Tibial nerve (tissue), 4 donors: ENCODE results near the gene CPS1. TPM values are rescaled to one million over a fixed set of nuclear protein-coding genes. Genes with fewer than 3 reads are reported as not detected.

ENCODE experiments used
- DNase-seq, 2 donors: peaks; one replicate each; pipeline ENCODE4 v3.0.0-alpha.2; 2019; ENCODE audit warnings: low spot score in 2 of 2
- H3K27ac ChIP-seq, 4 donors: fragments of 200-600 bp; sonication (generic) in 3 of 4; one replicate each; pipeline ENCODE4 v1.5.1; 2017 to 2019; ENCODE audit warnings: mild to moderate bottlenecking in 1 of 4
- H3K27me3 ChIP-seq, 2 donors: fragments of 200-600 bp; sonication (generic) in 1 of 2; one replicate each; pipeline versions ENCODE4 v1.5.1 to v1.6.0; 2017 to 2019
- H3K36me3 ChIP-seq, 3 donors: fragments of 200-600 bp; sonication (generic); one replicate each; pipeline ENCODE4 v1.5.1; 2018 to 2019
- H3K4me1 ChIP-seq, 4 donors: fragments of 200-600 bp; sonication (generic) in 3 of 4; one replicate each; pipeline ENCODE4 v1.5.1; 2017 to 2019
- H3K4me3 ChIP-seq, 4 donors: fragments of 200-600 bp; sonication (generic) in 3 of 4; one replicate each; pipeline ENCODE4 v1.5.1; 2017 to 2019; ENCODE audit warnings: mild to moderate bottlenecking in 1 of 4, moderate library complexity in 1 of 4
- H3K9me3 ChIP-seq, 4 donors: fragments of 200-600 bp; sonication (generic) in 3 of 4; one replicate each; pipeline ENCODE4 v1.5.1; 2017 to 2019
- CTCF ChIP-seq, 5 experiments: fragments of 200-600 bp in 3 of 5; fragments of 450-650 bp in 2 of 5; sonication (generic) in 3 of 5; IDR thresholded peaks; one replicate each; pipeline ENCODE4 v1.5.1; 2016 to 2019; ENCODE audit warnings: antibody characterized with exemption in 5 of 5, mild to moderate bottlenecking in 3 of 5, moderate library complexity in 2 of 5
- EP300 ChIP-seq, 2 donors: sonication (generic); formaldehyde crosslinking; IDR thresholded peaks; one replicate each; pipeline ENCODE4 v1.6.1; 2017; ENCODE audit warnings: antibody characterized with exemption in 2 of 2, mild to moderate bottlenecking in 1 of 2
- POLR2A ChIP-seq, 2 donors: fragments of 450-650 bp; IDR thresholded peaks; one replicate each; pipeline ENCODE4 v1.6.1; 2017; ENCODE audit warnings: antibody characterized with exemption in 2 of 2, mild to moderate bottlenecking in 2 of 2, moderate library complexity in 2 of 2
- WGBS, 2 donors: methylation state at CpG; one replicate each; pipeline ENCODE4 v1.1.5; 2018; 5-methylcytosine and 5-hydroxymethylcytosine counted together
- total RNA-seq, 4 donors: library from RNA; depleted of rRNA; stranded (reverse); fragments of >200 nt; gene quantifications; one replicate each; pipeline ENCODE4 v1.1.0, GENCODE V29; 2016

CPS1 gene
- total RNA-seq, 4 donors from 2014 or later, result 5.9 to 15.1 (median 7.7) TPM

- Histone ChIP-seq H3K4me1 (no peaks in the 10 kb centered on the region), H3K27me3 (no peaks in the 10 kb centered on the region), H3K27ac (no peak overlapping the region), H3K9me3 (no peaks in the 10 kb centered on the region), H3K36me3 (no peaks in the 10 kb centered on the region), H3K4me3 (no peak overlapping the region)
- TF ChIP-seq POLR2A (IDR thresholded peaks at IDR 0.05), result no peak
- TF ChIP-seq EP300 (IDR thresholded peaks at IDR 0.05), result no peak
- TF ChIP-seq CTCF (IDR thresholded peaks at IDR 0.05), result no peak
- WGBS, 2 donors, result 83 to 92% methylated on average over 4 of the region's 4 CpGs
- DNase-seq, result no peak
Observed at GRCh38 chr2:210523650-210524289, 32.6 kb upstream of the CPS1 start.

GRCh38 chr2:210524533-210524932, 31.9 kb upstream of the CPS1 start:
- Histone ChIP-seq H3K4me1 (no peaks in the 10 kb centered on the region), H3K9me3 (no peaks in the 10 kb centered on the region), H3K36me3 (no peaks in the 10 kb centered on the region), H3K27ac (no peak overlapping the region), H3K27me3 (no peaks in the 10 kb centered on the region), H3K4me3 (no peak overlapping the region)
- no peak for DNase-seq
- TF ChIP-seq CTCF (IDR thresholded peaks at IDR 0.05) (no peak), EP300 (IDR thresholded peaks at IDR 0.05) (no peak)

- Histone ChIP-seq H3K27me3 (no peaks in the 10 kb centered on the region), H3K4me3 (no peak overlapping the region), H3K4me1 (no peaks in the 10 kb centered on the region), H3K9me3 (no peaks in the 10 kb centered on the region), H3K36me3 (no peaks in the 10 kb centered on the region), H3K27ac (no peak overlapping the region)
- no peak for TF ChIP-seq POLR2A (IDR thresholded peaks at IDR 0.05)
- no peak for TF ChIP-seq EP300 (IDR thresholded peaks at IDR 0.05)
- no peak for TF ChIP-seq CTCF (IDR thresholded peaks at IDR 0.05)
- no peak for DNase-seq
Observed at GRCh38 chr2:210527286-210527685, 29.1 kb upstream of the CPS1 start.

GRCh38 chr2:210528716-210529115, 27.7 kb upstream of the CPS1 start:
- H3K4me3 ChIP-seq, result no peak overlapping the region
- DNase-seq, result no peak
- 38 to 42% methylated on average over 4 of the region's 4 CpGs for WGBS, 2 donors
- no peaks in the 10 kb centered on the region for H3K4me1 ChIP-seq
- no peak for TF ChIP-seq CTCF (IDR thresholded peaks at IDR 0.05)
- no peak for TF ChIP-seq EP300 (IDR thresholded peaks at IDR 0.05)
- no peak for TF ChIP-seq POLR2A (IDR thresholded peaks at IDR 0.05)
- no peak overlapping the region for H3K27ac ChIP-seq
- no peaks in the 10 kb centered on the region for H3K27me3 ChIP-seq
- H3K36me3 ChIP-seq, result no peaks in the 10 kb centered on the region
- no peaks in the 10 kb centered on the region for H3K9me3 ChIP-seq

- no peaks in the 10 kb centered on the region for H3K9me3 ChIP-seq
Observed at GRCh38 chr2:210531050-210531449, 25.3 kb upstream of the CPS1 start.

More at GRCh38 chr2:210531050-210531449, 25.3 kb upstream of the CPS1 start:
- 78 to 82% methylated on average over 5 of the region's 5 CpGs for WGBS, 2 donors
- Histone ChIP-seq H3K27me3 (no peaks in the 10 kb centered on the region), H3K36me3 (no peaks in the 10 kb centered on the region), H3K4me1 (no peaks in the 10 kb centered on the region), H3K27ac (no peak overlapping the region), H3K4me3 (no peak overlapping the region)
- no peak for DNase-seq
- TF ChIP-seq POLR2A (IDR thresholded peaks at IDR 0.05) (no peak), CTCF (IDR thresholded peaks at IDR 0.05) (no peak), EP300 (IDR thresholded peaks at IDR 0.05) (no peak)
